ENCODE results near the gene SLCO1B3.
"Not testable (repeated sequence)": the region's sequence is repeated elsewhere in the genome, so short reads cannot be mapped to it uniquely, and the experiment has no call there.

SLCO1B3 gene

DNA sequence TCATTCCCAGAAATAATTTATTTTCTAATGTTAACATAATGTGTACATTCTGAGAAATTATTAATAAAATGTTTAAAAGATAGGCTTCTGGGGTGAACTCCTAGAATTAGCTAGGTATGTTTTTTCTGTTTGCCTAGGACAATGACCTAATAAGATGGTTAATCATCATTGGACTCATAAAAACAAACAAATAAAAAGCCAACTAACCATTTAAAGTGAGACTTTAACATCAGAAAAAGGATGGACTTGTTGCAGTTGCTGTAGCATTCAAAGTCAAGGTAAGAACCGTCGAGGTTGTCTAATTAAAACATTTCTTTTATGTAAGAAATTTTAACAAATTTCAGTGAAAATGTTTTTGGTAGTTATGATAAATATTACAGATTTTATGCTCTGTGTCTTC lies at the start of gene SLCO1B3:
TSS of gene SLCO1B3 (plus strand) at position 219 of the 400 bp plus-strand sequence. CDS start 5,034 bp downstream, outside the sequence.
- H3K4me3 ChIP-seq (replicated peaks in 1 of 2; ENCODE audit: low read depth in 2 of 2, low read length in 2 of 2), result no peak within 1 kb of the TSS
- no peak for TF ChIP-seq CTCF (IDR thresholded peaks at IDR 0.05; ENCODE audit: low read depth, low read length)
- no peak for DNase-seq (ENCODE audit: low read depth in 2 of 2)

- H3K4me3 ChIP-seq (replicated peaks in 1 of 2; ENCODE audit: low read depth in 2 of 2, low read length in 2 of 2), result no peak overlapping the region
- TF ChIP-seq CTCF (IDR thresholded peaks at IDR 0.05; ENCODE audit: low read depth, low read length), result no peak
- DNase-seq (ENCODE audit: low read depth in 2 of 2), result no peak
Measured at GRCh38 chr12:20777420-20777819, 33.1 kb upstream of the SLCO1B3 start.

GRCh38 chr12:20778969-20779368 lies 31.5 kb upstream of the SLCO1B3 start:
- no peak for DNase-seq (ENCODE audit: low read depth in 2 of 2)
- H3K4me3 ChIP-seq (replicated peaks in 1 of 2; ENCODE audit: low read depth in 2 of 2, low read length in 2 of 2), result no peak overlapping the region
- TF ChIP-seq CTCF (IDR thresholded peaks at IDR 0.05; ENCODE audit: low read depth, low read length), result no peak

DNA sequence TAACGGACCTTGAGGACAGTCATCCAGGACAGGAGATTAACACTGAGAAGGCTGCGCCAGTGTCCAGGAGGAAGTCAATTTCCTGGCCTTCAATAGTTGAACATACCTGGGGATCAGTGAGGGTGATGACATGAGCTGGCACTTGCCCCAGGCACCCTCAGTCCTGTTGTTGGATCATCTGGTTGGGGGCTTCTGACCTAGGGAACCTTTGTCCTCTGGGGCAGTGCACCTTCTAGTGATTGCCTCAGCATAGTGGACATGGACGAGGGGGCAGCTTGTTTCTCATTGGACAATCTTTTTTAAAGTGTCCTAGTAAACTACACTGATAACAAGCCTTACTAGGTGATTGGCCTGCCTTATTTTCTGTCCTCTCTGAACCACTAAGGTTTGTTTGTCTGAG lies 30.5 kb upstream of the SLCO1B3 start:
- not testable (repeated sequence) for DNase-seq (ENCODE audit: low read depth in 2 of 2); H3K4me3 ChIP-seq (replicated peaks in 1 of 2; ENCODE audit: low read depth in 2 of 2, low read length in 2 of 2)

- H3K4me3 ChIP-seq (replicated peaks in 1 of 2; ENCODE audit: low read depth in 2 of 2, low read length in 2 of 2); DNase-seq (ENCODE audit: low read depth in 2 of 2): not testable (repeated sequence)
Measured at GRCh38 chr12:20783796-20784357, 26.6 kb upstream of the SLCO1B3 start.

DNA sequence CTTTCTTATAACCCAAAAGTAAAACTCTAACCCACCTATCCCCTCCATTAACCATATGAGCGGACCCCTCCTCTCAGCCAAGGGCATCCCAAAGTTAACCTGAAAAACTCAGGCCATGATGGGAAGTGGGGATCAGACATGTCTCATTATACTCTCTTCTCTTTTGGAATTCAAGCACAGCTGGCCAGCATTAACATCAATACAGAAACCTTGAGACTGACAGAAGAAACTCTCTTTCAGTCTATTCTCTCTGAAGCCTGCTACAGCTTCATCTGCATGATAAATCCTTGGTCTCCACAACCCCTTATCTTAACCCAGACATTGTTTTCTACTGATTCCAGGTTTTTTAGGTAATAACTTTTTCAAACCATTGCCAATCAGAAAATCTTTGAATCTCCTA lies 17.5 kb upstream of the SLCO1B3 start:
- no peak overlapping the region for H3K4me3 ChIP-seq (replicated peaks in 1 of 2; ENCODE audit: low read depth in 2 of 2, low read length in 2 of 2)
- TF ChIP-seq CTCF (IDR thresholded peaks at IDR 0.05; ENCODE audit: low read depth, low read length), result no peak
- no peak for DNase-seq (ENCODE audit: low read depth in 2 of 2)

GRCh38 chr12:20798554-20798953 lies 12.0 kb upstream of the SLCO1B3 start:
- no peak overlapping the region for H3K4me3 ChIP-seq (replicated peaks in 1 of 2; ENCODE audit: low read depth in 2 of 2, low read length in 2 of 2)
- DNase-seq (ENCODE audit: low read depth in 2 of 2), result peak; percentile 43 to 53
- TF ChIP-seq CTCF (IDR thresholded peaks at IDR 0.05; ENCODE audit: low read depth, low read length), result peak; percentile 24

DNA sequence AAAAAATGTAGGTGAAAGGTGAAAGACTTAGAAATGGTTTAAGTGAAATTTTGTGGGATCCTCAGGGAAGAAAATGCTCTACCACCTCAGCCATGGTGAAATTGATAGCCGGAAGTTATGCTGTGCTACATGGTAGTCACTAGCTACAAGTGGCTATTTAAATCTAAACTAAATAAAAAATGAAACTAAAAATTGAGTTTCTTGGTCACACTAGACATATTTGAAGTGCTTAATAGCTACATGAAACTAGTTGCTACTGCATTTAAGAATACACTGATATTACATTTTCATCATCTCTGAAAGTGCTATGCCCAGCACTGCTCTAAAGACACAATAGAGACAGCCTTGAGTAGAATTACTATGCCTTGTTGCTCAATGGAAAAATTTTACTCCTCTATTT lies 10.3 kb upstream of the SLCO1B3 start:
- no peak for TF ChIP-seq CTCF (IDR thresholded peaks at IDR 0.05; ENCODE audit: low read depth, low read length)
- no peak overlapping the region for H3K4me3 ChIP-seq (replicated peaks in 1 of 2; ENCODE audit: low read depth in 2 of 2, low read length in 2 of 2)
- DNase-seq (ENCODE audit: low read depth in 2 of 2), result no peak
